Loucy (cell line): ENCODE results near the gene DNM2.

Experiments
- CTCF ChIP-seq: fragments of 200-600 bp; sonication (generic); conservative IDR thresholded peaks from 2 replicates; pipeline ENCODE4 v1.5.1; 2014; ENCODE audit warnings: mild to moderate bottlenecking, antibody characterized with exemption, low read length
- EZH2phosphoT487 ChIP-seq: fragments of 200-600 bp; IDR thresholded peaks from 2 replicates; pipeline ENCODE4 v1.6.1; 2018; ENCODE audit warnings: antibody characterized with exemption, mild to moderate bottlenecking, moderate library complexity, borderline replicate concordance

GRCh38 chr19:10752237-10752912 lies 34.5 kb downstream of the DNM2 start:
- TF ChIP-seq CTCF (no peak), EZH2phosphoT487 (no peak)
